Measurements from ENCODE around the gene MX1. TPM values are rescaled to one million over a fixed set of nuclear protein-coding genes. Genes with fewer than 3 reads are reported as not detected.

The MX1 gene
- total RNA-seq, 2 experiments from 2014 or later = 138 to 145 TPM

DNA sequence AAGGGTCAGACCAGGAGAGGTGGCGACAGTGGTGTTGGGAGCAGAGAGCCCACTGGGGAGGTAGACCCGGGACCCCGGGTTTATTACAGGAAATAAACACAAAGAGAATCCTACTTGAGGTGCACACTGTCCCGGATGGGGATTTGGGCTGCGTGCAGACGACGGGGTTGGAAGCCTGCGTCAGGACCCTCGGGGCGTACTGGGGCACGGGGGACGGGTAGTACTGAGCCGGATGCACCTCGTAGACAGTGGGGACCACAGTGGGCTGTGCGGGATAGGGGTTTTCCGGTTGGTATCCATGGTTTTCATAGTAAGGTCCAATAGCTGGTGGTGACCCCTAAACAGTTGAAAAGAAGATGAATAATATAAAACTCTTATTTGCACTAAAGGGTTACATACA is 68.2 kb downstream of the MX1 start:
- no peak overlapping the region for H3K27ac Mint-ChIP-seq
- no peak overlapping the region for H3K4me3 Mint-ChIP-seq
- H3K27me3 Mint-ChIP-seq (ENCODE audit: low read depth) = peaks cover 2% of the 10 kb centered on the region
- H3K4me1 Mint-ChIP-seq (ENCODE audit: low read depth) = no peaks in the 10 kb centered on the region
- CTCF ChIA-PET = no interaction called here
- intact Hi-C loops (cut with micrococcal nuclease) = no loop called here
- no peak for DNase-seq
- H3K9me3 Mint-ChIP-seq = no peaks in the 10 kb centered on the region
- H3K36me3 Mint-ChIP-seq (ENCODE audit: low read depth) = no peaks in the 10 kb centered on the region

DNA sequence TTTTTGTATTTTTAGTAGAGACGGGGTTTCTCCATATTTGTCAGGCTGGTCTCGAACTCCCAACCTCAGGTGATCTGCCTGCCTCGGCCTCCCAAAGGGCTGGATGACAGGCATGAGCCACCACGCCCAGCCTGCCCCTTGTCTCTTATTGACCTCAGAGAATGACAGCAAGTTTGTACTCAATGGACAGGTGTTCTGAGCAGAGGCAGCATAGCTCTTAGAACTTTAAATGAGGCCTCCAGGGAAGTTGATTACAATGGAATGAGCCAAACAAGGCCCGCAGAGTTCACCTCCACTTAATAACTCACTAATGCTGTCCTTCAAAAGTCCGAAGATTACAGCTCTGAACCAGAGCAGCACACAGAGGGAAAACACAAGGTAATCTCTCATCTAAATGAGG is 71.0 kb downstream of the MX1 start:
- DNase-seq = no peak
- Mint-ChIP-seq H3K9me3 (no peaks in the 10 kb centered on the region), H3K36me3 (ENCODE audit: low read depth) (no peaks in the 10 kb centered on the region), H3K4me1 (ENCODE audit: low read depth) (no peaks in the 10 kb centered on the region), H3K27ac (no peak overlapping the region), H3K27me3 (ENCODE audit: low read depth) (peaks cover 11% of the 10 kb centered on the region), H3K4me3 (no peak overlapping the region)
- intact Hi-C loops (cut with micrococcal nuclease) = no loop called here
- CTCF ChIA-PET = no interaction called here

DNA sequence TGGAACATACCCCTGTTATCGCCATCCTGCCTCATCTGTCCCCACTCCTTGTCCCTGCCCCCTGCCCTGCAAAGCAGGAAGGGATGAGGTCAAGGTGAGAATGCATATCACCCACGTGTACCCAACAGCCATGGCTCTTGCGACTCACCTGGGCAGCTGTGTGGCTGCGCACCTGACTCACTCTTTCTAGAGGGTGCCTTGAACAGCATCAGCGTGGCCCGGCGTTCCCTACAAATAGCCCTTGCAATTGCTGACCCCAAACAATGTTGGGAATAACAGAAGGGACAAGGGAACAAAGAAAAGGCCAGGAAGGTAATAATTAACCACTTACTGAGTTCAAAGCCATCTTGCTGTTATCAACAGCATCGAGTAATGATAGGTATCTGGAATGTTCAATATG is 71.7 kb downstream of the MX1 start:
- CTCF ChIA-PET = no interaction called here
- no peaks in the 10 kb centered on the region for H3K9me3 Mint-ChIP-seq
- no peaks in the 10 kb centered on the region for H3K36me3 Mint-ChIP-seq (ENCODE audit: low read depth)
- intact Hi-C loops (cut with micrococcal nuclease) = no loop called here
- no peak overlapping the region for H3K4me3 Mint-ChIP-seq
- no peaks in the 10 kb centered on the region for H3K4me1 Mint-ChIP-seq (ENCODE audit: low read depth)
- H3K27ac Mint-ChIP-seq = no peak overlapping the region
- no peak for DNase-seq
- H3K27me3 Mint-ChIP-seq (ENCODE audit: low read depth) = peaks cover 15% of the 10 kb centered on the region

DNA sequence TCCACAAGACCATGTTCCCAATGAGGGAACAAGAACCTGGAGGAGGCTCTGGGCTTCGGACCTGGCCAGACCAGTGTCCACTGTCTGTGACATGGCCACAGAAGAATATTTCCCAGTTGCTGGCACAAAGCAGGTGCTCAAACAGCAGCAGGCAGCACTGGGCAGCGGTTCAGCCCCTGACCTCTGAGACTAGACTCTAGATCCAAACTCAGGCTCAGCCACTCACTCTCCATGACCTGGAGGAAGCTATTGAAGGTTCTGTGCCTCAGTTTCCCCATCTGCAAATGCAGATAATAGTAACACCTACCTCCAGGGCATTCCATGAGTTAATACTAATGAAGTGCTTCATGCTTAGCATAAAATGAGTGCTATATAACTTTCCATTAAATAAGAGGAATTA is 73.9 kb downstream of the MX1 start:
- Mint-ChIP-seq H3K27me3 (ENCODE audit: low read depth) (peaks cover 15% of the 10 kb centered on the region), H3K4me1 (ENCODE audit: low read depth) (no peaks in the 10 kb centered on the region), H3K27ac (no peak overlapping the region), H3K36me3 (ENCODE audit: low read depth) (no peaks in the 10 kb centered on the region), H3K4me3 (no peak overlapping the region), H3K9me3 (no peaks in the 10 kb centered on the region)
- intact Hi-C loops (cut with micrococcal nuclease) = no loop called here
- CTCF ChIA-PET = no interaction called here
- DNase-seq = no peak

DNA sequence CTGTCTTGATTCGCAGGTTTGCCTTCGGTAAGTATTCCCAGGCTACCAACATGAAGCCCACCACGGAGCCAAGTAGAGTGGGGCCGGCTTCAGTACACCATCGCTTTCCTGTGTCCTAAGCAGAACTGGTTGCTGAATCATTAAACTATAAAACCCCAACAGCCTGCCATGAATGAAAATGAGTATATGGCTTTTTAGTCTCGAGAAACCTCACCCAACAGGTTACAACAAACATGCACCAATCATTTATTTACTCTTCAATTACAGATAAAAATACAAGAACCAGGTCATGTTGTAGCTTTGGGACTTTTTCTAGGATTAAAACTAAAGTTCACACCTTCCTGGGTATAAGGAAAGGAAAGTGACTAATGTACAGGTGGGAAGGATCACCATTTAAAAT is 74.3 kb downstream of the MX1 start:
- intact Hi-C loops (cut with micrococcal nuclease) = no loop called here
- no peak overlapping the region for H3K4me3 Mint-ChIP-seq
- no peak for DNase-seq
- H3K4me1 Mint-ChIP-seq (ENCODE audit: low read depth) = no peaks in the 10 kb centered on the region
- no peaks in the 10 kb centered on the region for H3K9me3 Mint-ChIP-seq
- CTCF ChIA-PET = no interaction called here
- H3K27me3 Mint-ChIP-seq (ENCODE audit: low read depth) = peaks cover 15% of the 10 kb centered on the region
- no peaks in the 10 kb centered on the region for H3K36me3 Mint-ChIP-seq (ENCODE audit: low read depth)
- no peak overlapping the region for H3K27ac Mint-ChIP-seq

DNA sequence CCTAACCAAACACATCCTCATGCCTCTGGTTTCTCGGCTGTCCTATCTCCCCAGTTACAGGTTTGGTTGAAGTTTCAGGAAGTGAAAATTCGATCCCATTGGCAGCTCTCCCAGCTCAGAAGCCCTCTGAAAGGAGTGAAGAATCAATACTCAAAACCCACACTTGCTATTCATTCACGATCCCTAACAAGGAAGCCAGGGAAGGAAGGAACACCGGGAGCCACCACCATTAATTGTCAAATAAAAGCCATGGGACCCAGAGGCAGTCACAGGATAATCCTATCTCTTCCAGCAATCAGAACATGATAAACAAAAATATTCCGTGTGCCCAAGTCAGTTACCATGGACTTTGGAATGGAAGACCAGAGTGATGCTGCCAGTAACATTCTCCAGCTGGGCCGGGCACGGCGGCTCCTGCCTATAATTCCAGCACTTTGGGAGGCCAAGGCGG is 74.9 kb downstream of the MX1 start:
- peaks cover 19% of the 10 kb centered on the region for H3K27me3 Mint-ChIP-seq (ENCODE audit: low read depth)
- no peak overlapping the region for H3K27ac Mint-ChIP-seq
- no peaks in the 10 kb centered on the region for H3K9me3 Mint-ChIP-seq
- H3K4me1 Mint-ChIP-seq (ENCODE audit: low read depth) = no peaks in the 10 kb centered on the region
- intact Hi-C loops (cut with micrococcal nuclease) = no loop called here
- DNase-seq = no peak
- H3K4me3 Mint-ChIP-seq = no peak overlapping the region
- CTCF ChIA-PET = no interaction called here
- H3K36me3 Mint-ChIP-seq (ENCODE audit: low read depth) = no peaks in the 10 kb centered on the region

DNA sequence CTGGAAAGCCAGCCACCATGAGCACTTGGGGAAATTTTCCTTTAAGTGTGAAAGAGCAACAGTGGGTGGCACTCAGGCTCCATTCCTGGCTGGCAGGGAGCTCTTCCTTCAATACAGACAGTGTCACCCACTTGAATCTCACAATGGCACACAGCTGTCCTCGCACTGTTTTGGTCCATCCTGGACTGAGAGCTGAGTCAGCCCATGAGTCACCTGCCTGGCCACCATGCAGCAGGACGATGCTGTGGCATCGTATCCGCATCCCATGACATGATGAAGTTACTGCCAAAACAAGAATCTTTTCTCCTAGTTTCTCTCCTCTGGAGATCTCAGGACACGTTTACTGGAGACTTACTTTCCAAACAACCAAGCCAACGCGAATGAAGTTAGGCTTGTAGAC is 75.9 kb downstream of the MX1 start:
- no peaks in the 10 kb centered on the region for H3K4me1 Mint-ChIP-seq (ENCODE audit: low read depth)
- H3K4me3 Mint-ChIP-seq = no peak overlapping the region
- no peaks in the 10 kb centered on the region for H3K9me3 Mint-ChIP-seq
- H3K36me3 Mint-ChIP-seq (ENCODE audit: low read depth) = no peaks in the 10 kb centered on the region
- H3K27ac Mint-ChIP-seq = no peak overlapping the region
- CTCF ChIA-PET = no interaction called here
- intact Hi-C loops (cut with micrococcal nuclease) = no loop called here
- no peak for DNase-seq
- peaks cover 28% of the 10 kb centered on the region for H3K27me3 Mint-ChIP-seq (ENCODE audit: low read depth)

DNA sequence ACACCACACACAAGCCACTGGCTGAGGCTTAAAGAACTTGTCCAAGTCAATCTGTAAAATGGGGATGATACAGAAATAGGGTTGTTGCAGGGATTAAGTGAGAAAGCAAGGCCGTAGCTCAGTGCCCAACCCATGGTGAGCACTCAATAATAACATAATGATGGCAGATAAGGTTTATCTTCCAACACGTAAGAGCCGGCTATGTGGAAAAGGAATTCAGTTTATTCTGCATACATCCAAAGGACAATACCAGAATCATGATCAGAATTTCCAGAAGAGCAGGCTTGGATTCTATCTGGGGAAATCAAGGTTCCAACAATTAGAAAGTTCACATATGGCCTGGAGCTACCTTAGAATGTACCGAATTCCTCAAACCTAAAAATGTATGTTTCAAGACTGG is 77.3 kb downstream of the MX1 start:
- H3K4me3 Mint-ChIP-seq = no peak overlapping the region
- H3K9me3 Mint-ChIP-seq = no peaks in the 10 kb centered on the region
- H3K27me3 Mint-ChIP-seq (ENCODE audit: low read depth) = peaks cover 30% of the 10 kb centered on the region
- H3K36me3 Mint-ChIP-seq (ENCODE audit: low read depth) = no peaks in the 10 kb centered on the region
- H3K27ac Mint-ChIP-seq = no peak overlapping the region
- DNase-seq = no peak
- intact Hi-C loops (cut with micrococcal nuclease) = no loop called here
- no peaks in the 10 kb centered on the region for H3K4me1 Mint-ChIP-seq (ENCODE audit: low read depth)
- CTCF ChIA-PET = no interaction called here

DNA sequence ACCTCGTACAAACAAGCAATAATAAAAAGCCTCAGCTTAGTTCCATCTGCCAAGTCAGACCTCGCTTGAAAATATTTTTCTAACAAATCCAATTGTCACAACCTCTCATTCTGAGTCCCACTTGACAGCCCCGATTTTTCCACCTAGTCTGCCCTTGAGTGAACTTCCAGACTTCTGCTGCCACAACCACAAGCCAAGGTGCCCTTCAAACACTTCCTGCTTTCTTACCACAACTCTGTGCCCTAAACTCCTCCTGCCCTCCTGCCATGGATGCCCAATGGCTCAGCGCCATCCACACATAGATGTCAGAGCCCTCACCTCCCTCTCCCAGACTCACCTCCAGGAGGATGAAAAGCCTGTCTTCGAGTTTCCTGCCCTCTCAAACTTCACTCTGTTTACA is 78.0 kb downstream of the MX1 start:
- H3K27ac Mint-ChIP-seq = no peak overlapping the region
- CTCF ChIA-PET = no interaction called here
- no peaks in the 10 kb centered on the region for H3K36me3 Mint-ChIP-seq (ENCODE audit: low read depth)
- no peak for DNase-seq
- peaks cover 35% of the 10 kb centered on the region for H3K27me3 Mint-ChIP-seq (ENCODE audit: low read depth)
- intact Hi-C loops (cut with micrococcal nuclease) = no loop called here
- H3K4me3 Mint-ChIP-seq = no peak overlapping the region
- H3K4me1 Mint-ChIP-seq (ENCODE audit: low read depth) = peaks cover under 1% of the 10 kb centered on the region
- no peaks in the 10 kb centered on the region for H3K9me3 Mint-ChIP-seq

DNA sequence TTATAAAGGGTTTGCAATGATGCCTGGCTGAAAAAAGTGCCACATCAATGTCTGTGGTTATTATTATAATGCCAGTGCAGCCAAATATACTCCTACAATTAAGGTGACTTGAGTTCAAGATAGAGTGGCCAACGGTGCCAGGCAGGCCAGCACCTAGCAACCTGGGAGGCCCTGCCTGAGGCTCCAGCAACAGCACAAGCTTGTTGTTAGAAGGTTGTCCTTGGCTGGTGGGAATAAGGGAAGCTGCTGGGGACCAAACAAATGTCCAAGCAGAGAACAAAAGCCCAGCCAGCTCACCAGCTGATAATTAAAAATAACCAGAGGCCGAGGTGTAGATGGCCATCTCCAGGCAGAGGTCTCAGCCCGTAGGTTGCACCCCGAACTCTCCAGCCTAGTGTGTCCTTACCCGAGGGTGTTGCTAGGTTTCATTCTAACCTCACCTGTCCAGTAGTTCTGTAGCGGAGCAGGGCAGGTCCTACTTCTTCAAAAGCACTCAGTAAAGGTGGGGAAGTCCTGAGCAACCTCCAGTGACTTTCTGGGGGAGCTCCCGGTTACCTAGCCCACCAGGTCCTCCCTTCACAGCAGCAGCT is 80.1 kb downstream of the MX1 start:
- CTCF ChIA-PET = no interaction called here
- no peaks in the 10 kb centered on the region for H3K36me3 Mint-ChIP-seq (ENCODE audit: low read depth)
- no peaks in the 10 kb centered on the region for H3K9me3 Mint-ChIP-seq
- H3K4me1 Mint-ChIP-seq (ENCODE audit: low read depth) = peaks cover 2% of the 10 kb centered on the region
- no peak overlapping the region for H3K27ac Mint-ChIP-seq
- H3K4me3 Mint-ChIP-seq = no peak overlapping the region
- intact Hi-C loops (cut with micrococcal nuclease) = no loop called here
- H3K27me3 Mint-ChIP-seq (ENCODE audit: low read depth) = peaks cover 39% of the 10 kb centered on the region
- no peak for DNase-seq

DNA sequence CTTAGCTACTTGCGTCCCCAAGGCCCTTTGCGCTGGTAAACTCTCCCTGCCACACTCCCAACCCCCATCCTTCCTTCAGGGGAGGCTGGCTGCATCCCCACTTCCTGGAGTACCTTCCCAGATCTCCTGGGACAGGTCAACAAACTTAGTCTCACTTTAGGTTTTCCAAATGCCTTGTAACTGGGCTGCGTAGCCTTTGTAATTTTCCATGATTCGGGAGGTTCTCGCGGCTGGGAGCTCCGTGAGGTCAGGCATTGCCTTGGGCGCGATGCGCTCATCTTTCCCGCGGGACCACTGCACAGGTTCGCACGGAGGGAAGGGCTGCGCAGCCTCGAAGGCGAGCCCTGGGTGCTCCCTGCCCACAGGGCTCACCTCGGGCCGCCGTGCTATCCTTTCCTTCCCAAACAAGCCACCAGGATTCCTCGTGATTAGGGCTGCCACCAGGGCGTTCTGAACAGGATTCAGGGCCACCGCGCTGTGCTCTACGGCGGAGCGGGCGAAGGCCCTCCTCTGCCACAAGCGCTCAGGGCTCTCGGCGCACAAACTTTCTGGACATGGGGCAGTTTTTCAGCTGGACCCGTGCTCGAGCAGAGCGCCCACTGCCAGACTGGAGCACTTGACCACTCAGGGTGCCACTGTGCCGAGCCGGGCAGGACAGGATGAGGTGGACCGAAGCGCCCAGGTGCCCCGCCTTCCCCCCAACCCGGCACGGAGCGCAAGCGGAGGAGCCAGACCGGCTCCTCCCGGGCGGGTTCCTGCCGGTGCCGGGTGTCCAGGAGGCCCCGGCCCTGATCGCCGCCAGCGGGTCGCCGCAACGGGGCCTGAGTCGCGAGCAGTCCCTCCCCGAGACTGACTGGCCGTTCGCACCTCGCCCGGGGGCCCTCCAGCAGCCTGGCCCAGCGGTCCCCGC is 80.8 kb downstream of the MX1 start:
- peaks cover 2% of the 10 kb centered on the region for H3K4me1 Mint-ChIP-seq (ENCODE audit: low read depth)
- no peaks in the 10 kb centered on the region for H3K36me3 Mint-ChIP-seq (ENCODE audit: low read depth)
- DNase-seq = no peak
- H3K4me3 Mint-ChIP-seq = no peak overlapping the region
- no peak overlapping the region for H3K27ac Mint-ChIP-seq
- CTCF ChIA-PET = no interaction called here
- H3K27me3 Mint-ChIP-seq (ENCODE audit: low read depth) = peaks cover 42% of the 10 kb centered on the region
- H3K9me3 Mint-ChIP-seq = no peaks in the 10 kb centered on the region
- intact Hi-C loops (cut with micrococcal nuclease) = no loop called here

DNA sequence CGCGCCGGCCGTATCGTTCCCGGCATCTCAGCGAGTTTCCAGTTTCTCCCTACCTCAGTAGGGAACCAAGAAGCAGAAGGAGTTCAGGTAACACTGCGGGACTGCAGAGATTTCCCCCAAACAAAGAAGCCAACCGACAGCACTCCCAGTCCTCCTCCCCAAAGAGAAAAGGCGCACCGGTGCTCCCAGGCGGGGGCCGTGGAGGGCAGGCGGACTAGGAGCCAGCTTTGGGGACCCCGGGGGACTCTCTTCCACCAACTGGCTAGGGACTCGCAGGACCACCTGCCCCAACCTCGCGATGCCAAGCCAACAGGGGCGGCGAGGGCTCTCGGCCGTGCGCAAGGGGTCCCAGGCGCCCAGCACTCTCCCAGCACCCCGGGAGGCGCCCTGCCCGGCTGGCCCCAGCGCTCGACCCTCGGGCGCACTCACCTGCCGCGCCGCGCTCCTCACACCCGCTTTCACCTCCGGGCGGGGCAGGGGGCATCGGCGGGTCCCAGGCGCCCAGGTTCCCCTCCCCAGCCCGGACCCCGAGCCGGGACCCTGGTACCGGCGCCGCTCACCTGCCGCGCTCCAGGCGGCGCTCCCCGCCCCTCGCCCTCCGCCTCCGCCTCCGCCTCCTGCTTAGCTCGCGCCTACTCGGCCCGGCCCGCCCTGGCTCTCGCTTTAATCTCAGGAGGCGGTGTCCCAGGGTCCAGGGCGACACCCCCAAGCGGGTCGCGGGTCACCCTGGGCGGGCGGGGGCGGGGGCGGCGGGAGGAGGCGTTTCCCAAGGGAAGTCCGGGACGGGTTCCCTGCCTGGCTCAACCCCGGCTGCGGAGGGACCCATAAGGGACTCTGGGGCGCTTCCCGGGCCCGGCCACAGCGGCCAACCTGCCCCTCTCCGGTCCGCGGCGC is 81.7 kb downstream of the MX1 start, which contains the start of gene TMPRSS2:
TMPRSS2 (minus strand) TSS at position 638 of the 894 bp plus-strand sequence. CDS start 10,025 bp downstream, outside the sequence.
- peaks cover 2% of the 10 kb centered on the region for H3K4me1 Mint-ChIP-seq (ENCODE audit: low read depth)
- no peak within 1 kb of the TSS for H3K27ac Mint-ChIP-seq
- no peak within 1 kb of the TSS for H3K4me3 Mint-ChIP-seq
- intact Hi-C loops (cut with micrococcal nuclease) = no loop called here
- DNase-seq = no peak
- peaks cover 37% of the 10 kb centered on the region for H3K27me3 Mint-ChIP-seq (ENCODE audit: low read depth)
- H3K9me3 Mint-ChIP-seq = no peaks in the 10 kb centered on the region
- CTCF ChIA-PET = no interaction called here
- no peaks in the 10 kb centered on the region for H3K36me3 Mint-ChIP-seq (ENCODE audit: low read depth)
